ENCODE data around the gene PLA2G7.

DNA sequence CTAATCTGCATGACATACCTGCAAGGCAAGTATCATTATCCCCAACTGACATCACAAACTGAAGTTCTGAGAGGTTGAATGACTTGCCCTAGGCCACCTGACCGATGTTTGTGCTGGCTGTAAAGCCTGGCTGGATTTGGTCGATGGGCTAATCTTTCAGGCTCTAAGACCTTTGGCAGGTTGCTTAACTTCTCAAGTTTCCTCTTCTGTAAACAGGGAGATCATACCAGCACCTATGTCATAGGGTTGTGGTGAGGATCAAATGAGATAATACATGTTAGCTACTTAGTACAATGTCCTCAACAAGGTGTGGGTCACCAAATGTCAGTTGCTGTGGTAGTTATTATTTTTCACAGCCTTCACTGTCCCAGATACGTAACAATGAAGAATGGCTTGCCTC is 25.8 kb upstream of the PLA2G7 start:
- TF ChIP-seq CTCF (IDR thresholded peaks at IDR 0.05; ENCODE audit: borderline replicate concordance, extremely low read depth, low read length, poor library complexity, severe bottlenecking): no peak
- TF ChIP-seq EZH2 (IDR thresholded peaks at IDR 0.05; ENCODE audit: borderline replicate concordance, low read depth, low read length, severe bottlenecking): no peak
